SK-MEL-5 (cell line): ENCODE data around the gene VENTX. TPM values are rescaled to one million over a fixed set of nuclear protein-coding genes. Genes with fewer than 3 reads are reported as not detected.

Experiments used
- DNase-seq: peaks from one replicate; pipeline ENCODE4 v3.0.0-alpha.2; 2016; ENCODE audit warnings: low read depth, low spot score
- in situ Hi-C: cut with HindIII; loops from 2 replicates; pipeline ENCODE4 v1.10.0; 2016; ENCODE audit warnings: low sequenced_read_pairs, high pct_unique_total_duplicates, low pct_unique_long_range_greater_than_20kb
- total RNA-seq: library from RNA; depleted of rRNA; stranded (reverse); fragments of >200 nt; shearing (Covaris generic); gene quantifications from 2 replicates; pipeline ENCODE4 v1.2.3, GENCODE V29; 2014

Gene VENTX
- total RNA-seq, 1 experiment from 2014 or later: not detected

DNA sequence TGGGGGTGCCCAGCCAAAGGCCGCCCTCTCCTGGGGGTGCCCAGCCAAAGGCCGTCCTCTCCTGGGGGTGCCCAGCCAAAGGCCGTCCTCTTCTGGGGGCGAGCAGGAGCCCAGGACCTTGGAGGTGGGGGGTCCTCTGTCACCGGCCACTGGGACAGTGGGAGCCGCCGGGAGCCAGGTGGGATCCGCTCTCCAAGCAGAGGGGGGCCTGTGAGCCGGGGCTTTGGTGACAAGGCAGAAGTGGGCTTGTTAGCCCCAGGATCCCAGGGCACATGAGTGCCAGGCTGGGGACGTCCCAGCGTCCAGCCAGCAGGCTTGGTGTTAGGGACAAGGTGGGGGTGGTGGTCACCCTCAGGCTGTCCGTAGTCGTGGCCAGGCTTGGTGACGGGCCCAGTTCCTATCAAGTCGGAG, 37.0 kb upstream of the VENTX start:
- in situ Hi-C loops: no loop called here

DNA sequence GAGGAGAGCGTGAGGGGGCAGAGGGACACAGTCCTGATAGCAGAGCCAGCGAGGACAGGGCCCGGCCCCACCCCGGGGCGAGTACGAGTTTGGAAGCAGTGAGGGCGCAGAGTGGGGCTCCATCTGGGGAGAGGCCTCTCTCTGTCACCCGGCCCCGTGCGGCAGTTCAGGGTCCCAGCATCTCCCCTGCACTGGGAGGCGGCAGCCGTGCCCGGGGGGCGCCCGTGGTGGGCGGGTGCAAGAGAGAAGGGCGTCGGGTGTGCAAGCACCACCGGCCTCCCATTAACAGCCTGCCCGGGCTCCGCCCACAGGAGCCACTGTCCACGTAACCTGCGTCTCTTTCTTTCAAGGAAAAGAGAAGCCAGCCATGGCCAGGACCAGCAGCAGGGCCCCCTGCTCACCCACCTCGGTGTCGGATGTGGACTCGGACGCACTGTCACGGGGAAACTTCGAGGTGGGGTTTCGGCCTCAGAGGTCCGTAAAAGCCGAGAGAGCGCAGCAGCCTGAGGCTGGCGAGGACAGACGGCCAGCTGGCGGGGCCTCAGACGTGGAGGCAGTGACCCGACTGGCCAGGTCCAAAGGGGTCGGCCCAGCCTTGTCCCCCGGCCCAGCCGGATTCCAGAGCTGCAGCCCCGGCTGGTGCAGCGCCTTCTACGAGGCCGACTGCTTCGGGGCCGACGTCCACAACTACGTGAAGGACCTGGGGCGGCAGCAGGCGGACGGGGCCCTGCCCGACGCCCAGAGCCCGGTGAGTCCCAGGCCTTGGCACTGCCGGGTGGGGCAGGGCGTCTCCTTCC, 36.3 kb upstream of the VENTX start:
- in situ Hi-C loops: no loop called here
- DNase-seq: no peak

More for the DNA sequence above, 37.0 kb upstream of the VENTX start:
- DNase-seq: no peak

DNA sequence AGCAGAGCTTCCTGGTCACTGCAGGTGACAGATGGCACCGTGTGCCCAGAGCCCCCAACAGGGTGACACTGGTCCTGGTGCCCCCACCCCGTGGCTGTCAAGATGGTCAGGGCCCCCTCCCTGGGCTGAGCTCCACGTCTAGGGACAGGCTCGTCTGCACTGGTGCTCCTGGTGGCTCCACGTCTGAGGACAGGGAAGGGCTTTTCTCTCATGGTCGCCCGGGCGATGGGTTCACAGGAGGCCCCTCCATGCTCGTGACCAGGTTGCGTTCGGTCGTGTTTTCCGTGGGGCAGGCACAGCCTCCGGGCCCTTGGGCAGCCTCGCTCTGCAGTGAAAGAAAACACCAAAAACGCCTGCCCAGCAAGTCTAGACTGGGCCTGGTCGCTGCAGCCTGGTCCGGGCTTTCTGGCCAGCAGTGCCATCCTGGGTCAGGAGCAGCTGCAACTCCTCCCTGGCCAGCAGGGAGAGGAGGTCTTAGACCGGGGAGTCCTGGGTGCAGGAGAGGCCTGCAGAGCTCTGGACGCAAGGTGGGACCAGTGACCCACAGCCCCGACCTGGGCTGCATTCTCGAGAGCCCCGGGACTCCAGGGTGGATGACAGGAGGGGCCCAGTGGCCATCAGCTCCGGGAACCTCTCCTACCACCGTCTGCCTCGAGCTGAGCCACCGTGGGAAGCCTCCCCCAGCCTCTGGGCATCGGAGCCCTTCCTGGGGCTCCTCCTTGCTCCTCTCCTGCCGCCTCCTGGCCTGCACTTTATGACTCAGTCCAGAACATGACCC, 35.5 kb upstream of the VENTX start:
- DNase-seq: no peak
- in situ Hi-C loops: no loop called here

DNA sequence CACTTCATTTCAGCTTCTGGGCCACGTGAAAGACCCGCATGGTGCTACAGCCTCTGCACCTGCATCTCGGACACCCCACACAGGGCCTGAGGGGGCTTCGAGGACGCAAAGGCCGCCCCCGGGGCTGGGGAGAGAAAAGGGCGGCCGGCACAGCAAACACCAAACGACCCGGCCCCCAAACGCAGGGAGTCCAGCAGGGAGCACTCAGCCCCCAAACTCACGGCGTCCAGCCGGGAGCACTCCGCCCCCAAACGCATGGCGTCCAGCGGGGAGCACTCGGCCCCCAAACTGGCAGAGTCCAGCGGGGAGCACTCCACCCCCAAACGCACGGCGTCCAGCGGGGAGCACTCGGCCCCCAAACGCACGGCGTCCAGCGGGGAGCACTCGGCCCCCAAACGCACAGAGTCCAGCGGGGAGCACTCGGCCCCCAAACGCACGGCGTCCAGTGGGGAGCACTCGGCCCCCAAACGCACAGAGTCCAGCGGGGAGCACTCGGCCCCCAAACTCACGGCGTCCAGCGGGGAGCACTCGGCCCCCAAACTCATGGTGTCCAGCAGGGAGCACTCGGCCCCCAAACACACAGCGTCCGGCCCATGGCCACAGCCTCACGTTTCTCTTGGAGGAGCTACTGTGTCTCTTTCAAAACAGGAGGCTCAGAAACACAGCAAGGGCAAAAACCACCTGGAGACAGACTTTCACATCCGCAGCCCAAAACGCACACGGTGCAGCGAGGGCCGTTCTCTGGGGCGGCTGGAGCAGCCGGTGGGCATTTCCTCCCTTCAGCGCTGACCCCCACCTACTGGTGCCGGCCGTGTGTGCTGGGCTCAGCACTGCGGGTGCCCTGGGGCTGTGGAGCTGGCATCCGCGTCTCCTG, 34.6 kb upstream of the VENTX start:
- no peak for DNase-seq
- in situ Hi-C loops: no loop called here

DNA sequence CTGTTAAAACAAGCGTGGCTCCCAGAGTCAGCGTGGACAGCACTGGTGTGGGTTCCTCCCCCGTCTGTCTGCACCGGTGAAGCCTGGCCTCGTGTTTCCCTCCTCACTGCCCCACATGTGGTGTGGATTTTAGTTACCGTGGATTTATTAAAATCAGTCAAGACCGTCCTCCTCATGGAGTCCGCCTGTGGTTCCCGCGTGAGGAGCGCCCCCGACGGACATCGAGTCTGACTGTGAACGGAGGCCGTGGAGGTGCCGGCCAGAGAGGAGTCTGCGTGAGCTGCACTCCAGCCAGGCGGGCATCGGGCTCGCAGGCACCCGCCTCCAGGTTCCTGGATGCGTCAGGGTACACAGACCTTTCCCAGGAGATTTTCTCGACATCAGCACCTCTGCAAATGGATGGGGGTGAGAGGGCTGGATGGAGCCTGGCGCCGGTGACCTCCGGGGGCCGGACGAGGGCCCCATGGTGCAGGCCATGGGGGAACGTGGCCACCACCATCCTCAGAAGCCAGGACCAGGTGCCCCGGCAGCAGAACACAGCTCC, 33.9 kb upstream of the VENTX start:
- DNase-seq: no peak
- in situ Hi-C loops: no loop called here

DNA sequence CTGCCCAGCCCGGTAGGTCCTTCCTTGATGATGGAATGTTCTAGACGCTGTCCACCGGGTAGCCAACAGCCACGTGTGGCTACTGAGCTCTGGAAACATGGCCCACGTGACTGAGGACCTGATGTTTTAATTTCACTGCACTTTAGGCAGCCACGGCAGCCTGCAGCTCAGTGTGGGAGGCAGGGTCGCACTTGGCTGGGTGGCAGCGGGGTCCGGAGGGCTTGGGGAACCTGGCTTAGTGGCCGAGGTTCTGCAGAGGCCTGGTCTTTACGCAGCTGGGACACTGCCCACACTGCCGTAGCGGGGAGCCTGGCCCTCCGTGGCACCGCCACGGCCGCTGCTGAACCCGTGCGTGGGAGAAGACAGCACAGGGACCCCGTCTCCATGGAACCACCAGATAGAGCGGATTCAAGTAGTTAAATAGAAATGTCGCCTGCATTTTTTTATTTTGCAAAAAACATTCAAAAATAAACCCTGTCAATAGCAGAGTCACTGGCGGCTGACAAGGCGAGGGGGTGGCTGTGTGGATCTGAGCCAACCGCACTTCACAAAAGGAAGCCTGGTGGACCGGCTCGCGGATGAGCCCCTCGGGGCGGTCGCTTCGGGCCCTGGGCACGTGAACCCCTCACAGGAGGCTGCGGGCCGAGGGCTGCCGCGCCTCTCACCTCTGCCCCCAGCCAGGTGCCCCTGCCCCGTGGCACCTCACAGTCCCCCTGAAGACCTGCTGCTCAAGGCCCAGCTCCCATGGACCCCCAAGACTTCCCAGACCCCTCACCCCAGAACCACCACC, 33.2 kb upstream of the VENTX start:
- no peak for DNase-seq
- in situ Hi-C loops: no loop called here

DNA sequence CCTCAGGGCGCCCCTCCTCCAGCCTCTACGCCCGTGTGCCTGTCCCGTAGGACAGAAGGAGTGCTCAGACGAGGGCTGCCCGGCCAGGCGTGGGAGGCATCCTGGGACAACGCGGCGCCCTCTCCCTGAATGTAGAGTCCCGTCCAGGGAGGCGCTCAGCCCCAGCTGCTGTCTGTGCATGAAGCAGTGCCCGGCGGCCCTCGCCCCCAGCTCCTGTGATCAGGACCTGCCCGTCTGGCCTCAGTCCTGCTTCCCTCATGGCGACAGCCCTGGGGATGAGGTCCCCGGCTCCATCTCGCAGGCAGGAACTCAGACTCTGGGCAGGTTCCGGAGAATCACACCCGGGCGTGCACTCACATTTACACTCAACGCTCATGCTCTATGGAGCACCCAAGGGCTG, 32.5 kb upstream of the VENTX start:
- DNase-seq: no peak
- in situ Hi-C loops: no loop called here

DNA sequence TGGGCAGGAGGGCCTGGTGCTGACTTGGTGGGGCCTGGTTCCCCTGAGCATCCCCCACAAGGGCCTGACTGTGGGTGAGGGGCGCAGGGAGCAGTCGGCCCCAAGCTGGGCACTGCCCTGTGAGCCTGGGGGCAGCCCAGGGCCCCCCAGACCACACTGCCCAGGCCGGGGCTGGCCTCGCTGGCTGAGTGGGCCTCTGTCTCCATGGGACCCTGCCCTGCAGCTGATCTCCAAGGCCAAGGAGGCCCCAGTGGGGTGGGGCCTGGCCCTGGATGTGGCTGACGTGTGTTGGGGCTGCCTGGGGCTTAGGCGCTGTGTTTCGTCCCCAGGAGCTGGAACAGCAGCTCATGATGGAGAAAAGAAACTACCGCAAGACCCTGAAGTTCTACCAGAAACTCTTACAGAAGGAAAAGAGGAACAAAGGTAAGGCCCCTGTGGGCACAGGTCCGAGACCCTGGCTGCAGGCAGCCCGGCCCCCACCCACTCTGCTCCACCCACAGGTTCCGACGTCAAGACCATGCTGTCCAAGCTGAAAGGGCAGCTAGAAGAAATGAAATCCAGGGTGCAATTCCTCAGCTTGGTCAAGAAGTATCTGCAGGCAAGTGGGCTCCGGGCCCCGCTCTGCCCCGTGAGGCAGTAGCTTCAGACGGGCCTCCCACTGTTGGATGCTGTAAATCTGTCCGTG, 31.2 kb upstream of the VENTX start:
- DNase-seq: no peak
- in situ Hi-C loops: no loop called here

DNA sequence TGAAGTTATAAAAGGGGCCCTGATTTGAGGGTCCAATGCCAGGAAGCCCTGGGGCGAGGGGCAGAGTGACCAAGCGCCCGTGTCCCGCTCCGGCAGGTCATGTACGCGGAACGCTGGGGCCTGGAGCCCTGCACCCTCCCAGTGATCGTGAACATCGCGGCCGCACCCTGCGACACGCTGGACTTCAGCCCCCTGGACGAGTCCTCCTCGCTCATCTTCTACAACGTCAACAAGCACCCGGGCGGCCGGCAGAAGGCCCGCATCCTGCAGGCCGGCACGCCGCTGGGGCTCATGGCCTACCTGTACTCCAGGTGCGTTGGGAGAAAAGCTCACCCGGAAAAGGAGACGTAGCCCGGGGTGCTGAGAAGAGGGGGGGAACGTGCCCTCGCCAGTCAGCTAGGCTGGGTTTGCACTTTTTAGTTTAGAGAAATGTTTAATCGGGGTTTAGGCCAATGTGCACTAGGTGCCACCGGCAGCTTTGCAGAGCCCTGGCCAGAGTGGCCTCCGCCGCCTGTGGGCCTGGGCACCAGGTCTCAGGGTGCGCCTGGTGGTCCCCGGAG, 30.5 kb upstream of the VENTX start:
- DNase-seq: no peak
- in situ Hi-C loops: no loop called here

DNA sequence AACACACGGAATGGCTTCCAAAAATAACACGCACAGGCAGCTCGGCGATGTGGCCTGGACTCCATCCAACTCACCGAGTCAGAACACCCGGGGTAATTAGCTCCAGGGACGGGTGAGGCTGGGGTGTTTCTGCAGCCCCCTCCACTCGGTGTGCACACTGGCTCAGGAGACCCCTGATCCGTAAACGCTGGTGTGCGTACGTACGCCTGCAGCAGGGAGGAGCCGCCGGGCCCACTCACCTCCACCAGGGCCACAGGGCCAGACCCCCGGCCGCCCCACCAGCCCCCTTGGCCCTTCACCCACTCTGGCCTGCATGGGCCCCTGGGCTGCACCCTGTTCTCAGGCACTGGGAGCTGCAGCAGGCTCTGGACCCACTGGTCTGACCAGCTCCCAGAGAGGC, 30.0 kb upstream of the VENTX start:
- in situ Hi-C loops: no loop called here
- DNase-seq: no peak

DNA sequence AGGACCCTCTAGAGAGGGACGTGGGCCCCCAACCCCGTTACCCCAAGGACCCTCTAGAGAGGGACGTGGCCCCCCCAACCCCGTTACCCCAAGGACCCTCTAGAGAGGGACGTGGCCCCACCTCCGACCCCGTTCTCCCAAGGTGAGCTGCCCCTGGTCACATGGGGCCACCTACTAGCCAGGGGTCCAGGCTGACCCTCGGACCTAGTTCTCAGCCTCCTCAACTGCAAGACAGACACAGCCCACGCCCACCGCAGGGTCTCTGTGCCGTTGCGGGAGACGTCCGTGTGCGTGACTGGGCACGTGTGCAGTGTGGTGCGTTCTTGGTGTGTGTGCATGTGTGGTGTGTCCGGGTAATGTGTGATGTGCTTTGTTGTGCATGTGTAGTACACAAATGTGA, 29.2 kb upstream of the VENTX start:
- in situ Hi-C loops: no loop called here
- DNase-seq: no peak

DNA sequence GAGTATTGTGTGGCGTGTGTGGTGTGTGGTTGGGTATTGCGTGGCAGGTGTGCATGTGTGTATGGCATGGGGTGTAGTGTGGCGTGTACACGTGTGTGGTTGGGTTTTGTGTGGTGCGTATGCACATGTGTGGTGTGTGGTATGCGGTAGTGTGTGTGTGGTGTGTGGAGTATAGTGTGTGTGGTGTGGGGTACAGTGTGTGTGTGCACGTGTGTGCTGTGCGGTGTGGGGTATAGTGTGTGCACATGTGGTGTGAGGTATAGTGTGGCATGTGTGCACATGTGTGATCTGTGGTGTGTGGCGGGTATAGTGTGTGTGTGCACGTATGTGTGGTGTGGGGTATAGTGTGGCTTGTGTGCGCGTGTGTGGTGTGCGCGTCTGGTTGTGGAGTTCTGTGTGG, 28.5 kb upstream of the VENTX start:
- no peak for DNase-seq
- in situ Hi-C loops: no loop called here

DNA sequence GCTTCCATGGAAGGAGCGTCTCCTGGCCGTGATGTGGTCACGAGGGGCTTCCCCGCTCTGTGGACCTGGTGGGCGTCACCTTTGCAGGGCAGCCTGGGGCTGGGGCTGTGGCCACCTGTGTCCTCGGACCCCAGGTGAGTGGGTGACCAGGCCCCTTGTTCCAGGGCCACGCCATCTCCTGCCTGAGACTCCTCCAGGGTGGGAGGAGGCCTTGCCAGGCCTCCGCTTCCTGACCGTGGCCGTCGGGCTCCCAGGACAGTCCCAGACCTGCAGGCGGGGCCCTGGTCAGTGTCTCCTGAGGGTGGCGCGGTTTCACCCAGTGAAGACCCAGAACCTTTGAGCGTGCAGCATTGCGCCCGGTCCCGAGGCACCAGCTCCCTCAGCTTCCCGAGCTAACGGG, 28.0 kb upstream of the VENTX start:
- in situ Hi-C loops: no loop called here

DNA sequence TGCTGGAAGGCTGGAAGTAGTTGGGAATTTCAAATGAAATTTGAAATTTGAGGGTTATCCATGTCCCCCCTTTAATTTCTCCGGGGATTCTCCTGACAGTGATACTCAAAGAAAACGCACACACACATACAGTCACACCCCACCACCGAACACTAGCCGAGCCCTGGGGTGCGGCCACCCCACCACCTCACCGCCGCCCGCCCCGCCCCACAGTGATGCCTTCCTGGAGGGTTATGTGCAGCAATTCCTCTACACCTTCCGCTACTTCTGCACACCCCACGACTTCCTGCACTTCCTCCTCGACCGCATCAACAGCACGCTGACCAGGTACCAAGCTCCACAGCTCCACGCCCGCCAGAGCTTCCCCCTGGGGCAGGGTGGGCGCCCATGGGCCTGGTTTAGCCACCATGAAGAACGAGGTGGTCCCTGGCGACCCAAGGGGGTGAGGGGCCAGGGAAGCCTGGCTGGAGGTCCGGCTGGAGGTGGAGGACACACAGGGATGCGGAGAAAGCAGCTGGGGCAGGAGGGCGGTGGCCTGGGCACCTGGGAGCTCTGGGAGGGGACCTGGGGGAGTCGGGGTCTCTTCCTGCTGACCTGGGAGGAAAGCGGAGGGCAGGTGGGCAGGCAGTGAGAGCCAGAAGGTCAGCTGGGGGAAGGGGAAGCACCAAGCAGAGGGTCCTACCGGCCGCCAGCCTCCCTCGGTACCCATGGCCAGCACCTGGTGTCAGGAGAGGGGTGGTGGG, 27.1 kb upstream of the VENTX start:
- DNase-seq: no peak
- in situ Hi-C loops: no loop called here

More for the DNA sequence above, 28.0 kb upstream of the VENTX start:
- no peak for DNase-seq

DNA sequence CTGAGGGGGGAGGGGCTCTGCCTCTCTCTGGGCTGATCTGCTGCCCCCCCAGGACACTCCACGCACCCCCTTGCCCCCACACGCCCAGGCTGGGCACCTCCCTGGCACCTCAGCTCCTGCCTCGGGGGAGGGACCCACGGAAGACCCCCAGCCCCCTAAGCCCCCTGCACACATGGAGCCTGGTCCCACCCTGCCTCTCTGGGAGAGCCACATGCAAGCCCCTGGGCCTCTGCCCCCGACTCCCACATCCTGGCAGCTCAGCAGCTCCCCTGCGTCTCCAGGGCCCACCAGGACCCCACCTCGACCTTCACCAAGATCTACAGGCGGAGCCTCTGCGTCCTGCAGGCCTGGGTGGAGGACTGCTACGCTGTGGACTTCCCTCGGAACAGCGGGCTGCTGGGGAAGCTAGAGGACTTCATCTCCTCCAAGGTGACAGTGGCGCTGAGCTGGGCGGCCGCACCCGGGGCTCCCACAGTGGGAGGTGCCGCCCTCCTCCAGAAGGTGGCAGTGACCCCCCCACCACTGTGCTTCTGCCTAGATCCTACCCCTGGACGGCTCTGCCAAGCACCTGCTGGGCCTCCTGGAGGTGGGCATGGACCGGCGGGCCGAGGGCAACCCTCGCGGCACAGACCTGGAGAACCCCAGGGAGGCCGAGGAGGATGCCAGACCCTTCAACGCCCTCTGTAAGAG, 26.4 kb upstream of the VENTX start:
- in situ Hi-C loops: no loop called here
- no peak for DNase-seq
